Measurements from ENCODE around the gene MCRS1.

DNA sequence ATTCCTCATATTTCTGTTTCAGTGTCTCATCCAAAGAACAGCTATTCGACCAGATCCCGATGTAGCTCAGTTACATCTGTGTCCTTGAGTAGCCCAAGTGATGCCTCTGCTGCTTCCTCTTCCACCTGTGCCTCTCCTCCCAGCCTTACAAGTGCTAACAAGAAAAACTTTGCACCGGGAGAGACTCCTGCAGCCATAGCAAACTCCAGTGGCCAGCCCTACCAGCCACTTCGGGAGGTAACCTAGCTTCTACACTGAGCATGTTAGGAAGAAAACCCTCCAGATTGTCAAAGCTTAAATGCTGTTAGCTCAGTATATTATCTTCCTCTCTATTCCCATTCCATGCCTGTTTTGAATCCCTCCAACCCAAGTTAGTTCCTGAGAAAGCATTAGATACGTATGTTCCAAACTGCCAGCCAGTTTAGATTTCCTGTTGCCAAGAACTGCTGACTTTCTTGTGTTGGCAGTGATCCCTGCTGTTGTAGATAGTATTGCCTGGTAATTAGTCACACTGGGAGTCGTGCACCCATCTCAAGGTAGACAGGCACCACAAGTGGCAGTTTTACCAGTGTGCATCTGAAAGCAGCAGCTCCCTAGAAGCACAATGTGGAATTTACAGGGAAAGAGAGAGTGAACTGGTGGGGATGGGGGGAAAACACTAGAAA is 43.1 kb downstream of the MCRS1 start:
- no peak for TF ChIP-seq POLR2A (IDR thresholded peaks at IDR 0.05)
- TF ChIP-seq, protein P1, sequence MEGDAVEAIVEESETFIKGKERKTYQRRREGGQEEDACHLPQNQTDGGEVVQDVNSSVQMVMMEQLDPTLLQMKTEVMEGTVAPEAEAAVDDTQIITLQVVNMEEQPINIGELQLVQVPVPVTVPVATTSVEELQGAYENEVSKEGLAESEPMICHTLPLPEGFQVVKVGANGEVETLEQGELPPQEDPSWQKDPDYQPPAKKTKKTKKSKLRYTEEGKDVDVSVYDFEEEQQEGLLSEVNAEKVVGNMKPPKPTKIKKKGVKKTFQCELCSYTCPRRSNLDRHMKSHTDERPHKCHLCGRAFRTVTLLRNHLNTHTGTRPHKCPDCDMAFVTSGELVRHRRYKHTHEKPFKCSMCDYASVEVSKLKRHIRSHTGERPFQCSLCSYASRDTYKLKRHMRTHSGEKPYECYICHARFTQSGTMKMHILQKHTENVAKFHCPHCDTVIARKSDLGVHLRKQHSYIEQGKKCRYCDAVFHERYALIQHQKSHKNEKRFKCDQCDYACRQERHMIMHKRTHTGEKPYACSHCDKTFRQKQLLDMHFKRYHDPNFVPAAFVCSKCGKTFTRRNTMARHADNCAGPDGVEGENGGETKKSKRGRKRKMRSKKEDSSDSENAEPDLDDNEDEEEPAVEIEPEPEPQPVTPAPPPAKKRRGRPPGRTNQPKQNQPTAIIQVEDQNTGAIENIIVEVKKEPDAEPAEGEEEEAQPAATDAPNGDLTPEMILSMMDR (IDR thresholded peaks at IDR 0.05 in 4 of 5, conservative IDR thresholded peaks at IDR 0.05 in 1 of 5), result no peak
